K562 (cell line): Measurements from ENCODE around the gene RPL10A. TPM values are rescaled to one million over a fixed set of nuclear protein-coding genes. Genes with fewer than 3 reads are reported as not detected.

Source experiments
- ATAC-seq: fragments of 200-7000 bp; cut with Tn5 transposase; 3 replicates; pipeline ENCODE4 v1.9.1; 2020; ENCODE audit warnings: moderate library complexity
- BruUV-seq: library from RNA; stranded (reverse); fragments of 400-500 nt; replicated peaks from 2 replicates; lab custom pipeline; 2021; lab: Mats Ljungman, UMichigan
- CTCF ChIA-PET: fragments of 300-600 bp; formaldehyde crosslinking; extraction: SDS; loops from one replicate; lab custom pipeline; 2021; ENCODE audit warnings: low intra/inter-chr PET ratio; lab: Yijun Ruan, JAX
- POLR2A ChIA-PET: fragments of 300-600, 350-650 bp; sonication (Branson Sonifier 250); formaldehyde crosslinking; extraction: SDS; loops from one replicate; lab custom pipeline; 2021; ENCODE audit warnings: antibody characterized with exemption, inconsistent platforms; lab: Yijun Ruan, JAX
- DNase-seq, 4 experiments: peaks; one replicate each; pipeline versions ENCODE4 v3.0.0 to v3.0.0-alpha.2; 2011 to 2018; ENCODE audit warnings: low spot score in 3 of 4, mixed read lengths in 3 of 4; ENCODE audit errors: extremely low read depth in 1 of 4
- FAIRE-seq: peaks from 2 replicates; lab custom pipeline; 2011; peaks lifted over from hg19 to GRCh38; lab: Jason Lieb, UNC
- H2AFZ ChIP-seq: 2 replicates; pipeline ENCODE4 v1.6.0; 2011; ENCODE audit warnings: low read depth, low read length, control low read depth, inconsistent platforms
- H3K27ac ChIP-seq: fragments of 200-600 bp; 3 replicates; pipeline ENCODE4 v1.8.0; 2011; ENCODE audit warnings: low read depth, mild to moderate bottlenecking, control low read depth, inconsistent platforms, low read length, moderate library complexity, mixed read lengths; ENCODE audit errors: extremely low read depth
- H3K27me3 ChIP-seq, 2 experiments: fragments of 300-600 bp in 1 of 2; 2 replicates in 1 of 2; 3 replicates in 1 of 2; pipeline versions ENCODE4 v1.6.0 to v1.8.0; 2011; ENCODE audit warnings: inconsistent platforms in 2 of 2, low read length in 2 of 2, mild to moderate bottlenecking in 1 of 2, mixed read lengths in 1 of 2, moderate library complexity in 1 of 2; ENCODE audit not compliant: control insufficient read depth in 2 of 2, insufficient read depth in 2 of 2
- H3K36me3 ChIP-seq: fragments of 300-600 bp; 3 replicates; pipeline ENCODE4 v1.8.0; 2011; ENCODE audit warnings: mild to moderate bottlenecking, low read length, inconsistent platforms; ENCODE audit not compliant: control insufficient read depth, insufficient read depth
- H3K4me1 ChIP-seq, 2 experiments: fragments of 200-600 bp in 1 of 2; replicated peaks in 1 of 2; 2 replicates in 1 of 2; 3 replicates in 1 of 2; pipeline versions ENCODE4 v1.5.1 to v1.8.0; 2011; ENCODE audit warnings: inconsistent platforms in 2 of 2, low read length in 2 of 2, mild to moderate bottlenecking in 1 of 2, mixed read lengths in 1 of 2, moderate library complexity in 1 of 2; ENCODE audit not compliant: control insufficient read depth in 2 of 2, insufficient read depth in 2 of 2
- H3K4me2 ChIP-seq: 2 replicates; pipeline ENCODE4 v1.6.1; 2011; ENCODE audit warnings: low read length, control low read depth, inconsistent platforms, mixed read lengths; ENCODE audit not compliant: insufficient read depth
- H3K4me3 ChIP-seq: fragments of 200-600 bp; sonication (generic), shearing (Covaris generic); 2 replicates; pipeline ENCODE4 v1.5.1; 2016; ENCODE audit warnings: control low read depth, inconsistent platforms
- H3K79me2 ChIP-seq: fragments of 200-600 bp; 3 replicates; pipeline ENCODE4 v1.8.0; 2011; ENCODE audit warnings: low read length, inconsistent platforms; ENCODE audit not compliant: control insufficient read depth, insufficient read depth
- H3K9ac ChIP-seq, 2 experiments: 2 replicates each; pipeline versions ENCODE4 v1.6.0 to v1.6.1; 2011; ENCODE audit warnings: low read depth in 2 of 2, low read length in 2 of 2, control low read depth in 1 of 2, inconsistent platforms in 1 of 2, mild to moderate bottlenecking in 1 of 2, mixed read lengths in 1 of 2; ENCODE audit not compliant: insufficient read depth in 1 of 2
- H3K9me1 ChIP-seq: one replicate; pipeline ENCODE4 v1.6.0; 2011; ENCODE audit warnings: inconsistent platforms, mild to moderate bottlenecking, low read length, moderate library complexity; ENCODE audit not compliant: control insufficient read depth, insufficient read depth
- H3K9me3 ChIP-seq: replicated peaks from 2 replicates; pipeline ENCODE4 v1.5.1; 2011; ENCODE audit warnings: low read depth, low read length, inconsistent platforms; ENCODE audit not compliant: control insufficient read depth, insufficient read depth
- H4K20me1 ChIP-seq: replicated peaks from 2 replicates; pipeline ENCODE4 v1.6.1; 2011; ENCODE audit warnings: low read length, inconsistent platforms, mixed read lengths; ENCODE audit not compliant: control insufficient read depth, insufficient read depth
- BRD4 ChIP-seq: fragments of 200-600 bp; sonication (generic); IDR thresholded peaks from 2 replicates; pipeline ENCODE4 v1.6.1; 2017; ENCODE audit warnings: inconsistent platforms
- CBX5 ChIP-seq: IDR thresholded peaks from 2 replicates; pipeline ENCODE4 v1.6.1; 2014; ENCODE audit warnings: low read depth, borderline replicate concordance
- CC2D1A ChIP-seq: fragments of 450-650 bp; IDR thresholded peaks from 2 replicates; pipeline ENCODE4 v1.6.1; 2017; ENCODE audit warnings: mild to moderate bottlenecking
- CHD1 ChIP-seq: fragments of 200-600 bp; sonication (generic); IDR thresholded peaks from one replicate; pipeline ENCODE4 v1.6.1; 2012; ENCODE audit warnings: mild to moderate bottlenecking, moderate library complexity, low read length, inconsistent platforms
- CHD2 ChIP-seq: IDR thresholded peaks from 2 replicates; pipeline ENCODE4 v1.6.1; 2011; ENCODE audit warnings: low read depth, low read length
- ETS2 ChIP-seq: IDR thresholded peaks from 2 replicates; pipeline ENCODE4 v1.6.1; 2016; ENCODE audit warnings: borderline replicate concordance, missing genetic modification characterization, mild to moderate bottlenecking, moderate library complexity, missing compliant biosample characterization; ENCODE audit not compliant: poor library complexity, severe bottlenecking
- IRF1 ChIP-seq: sonication (generic); formaldehyde crosslinking; IDR thresholded peaks from 2 replicates; pipeline ENCODE4 v1.8.0; 2022; ENCODE audit warnings: missing genetic modification reagents, mild to moderate bottlenecking, borderline replicate concordance
- MCM5 ChIP-seq: fragments of 450-650 bp; IDR thresholded peaks from 2 replicates; pipeline ENCODE4 v1.6.1; 2016; ENCODE audit warnings: low read depth
- OTX1 ChIP-seq: fragments of 450-650 bp; formaldehyde crosslinking; IDR thresholded peaks from 2 replicates; pipeline ENCODE4 v1.4.0; 2022; ENCODE audit warnings: mild to moderate bottlenecking
- RBM15 ChIP-seq: fragments of 200-400 bp; formaldehyde crosslinking; IDR thresholded peaks from 2 replicates; pipeline ENCODE4 v1.6.1; 2018; ENCODE audit warnings: mild to moderate bottlenecking, low read length, moderate library complexity; ENCODE audit not compliant: insufficient read depth
- SAFB ChIP-seq: fragments of 200-400 bp; formaldehyde crosslinking; IDR thresholded peaks from 2 replicates; pipeline ENCODE4 v1.6.1; 2017; ENCODE audit warnings: low read depth, low read length, borderline replicate concordance
- SNAPC5 ChIP-seq: fragments of 250-450 bp; sonication (Bioruptor Pico); IDR thresholded peaks from 2 replicates; pipeline ENCODE4 v1.8.0; 2021; ENCODE audit warnings: moderate library complexity, mild to moderate bottlenecking, inconsistent platforms
- TCFL5 ChIP-seq: fragments of 250-450 bp; sonication (Bioruptor Pico); conservative IDR thresholded peaks from 2 replicates; pipeline ENCODE4 v1.6.1; 2021; ENCODE audit warnings: mild to moderate bottlenecking, moderate library complexity, matching md5 sums
- TEAD4 ChIP-seq, 2 experiments: sonication (generic) in 1 of 2; formaldehyde crosslinking in 1 of 2; IDR thresholded peaks; 2 replicates each; pipeline versions ENCODE4 v1.6.1 to v1.8.0; 2012 to 2022; ENCODE audit warnings: borderline replicate concordance in 1 of 2, inconsistent platforms in 1 of 2, low read length in 1 of 2, mild to moderate bottlenecking in 1 of 2, missing genetic modification reagents in 1 of 2
- ZHX1 ChIP-seq: fragments of 150-350 bp; conservative IDR thresholded peaks from 2 replicates; pipeline ENCODE4 v1.6.1; 2014; ENCODE audit warnings: low read length
- ZNF395 ChIP-seq: fragments of 200-800 bp; sonication (Bioruptor generic); IDR thresholded peaks from 2 replicates; pipeline ENCODE4 v1.6.1; 2017; ENCODE audit warnings: missing genetic modification characterization, missing compliant biosample characterization
- WGBS: fragments of 100-300 bp; shearing (Covaris generic); methylation state at CpG from one replicate; pipeline ENCODE4 v1.1.6; 2016; ENCODE audit warnings: low coverage, mixed read lengths; ENCODE audit not compliant: insufficient coverage; ENCODE audit errors: missing lambda C conversion rate; 5-methylcytosine and 5-hydroxymethylcytosine counted together
- in situ Hi-C: fragments of 300-500 bp; cut with MboI; formaldehyde crosslinking; loops from 4 replicates; pipeline ENCODE4 v1.15.0; 2018; ENCODE audit warnings: inconsistent platforms, mixed read lengths
- intact Hi-C: fragments of 100-400 bp; cut with micrococcal nuclease; formaldehyde crosslinking; loops from 2 replicates; pipeline ENCODE4 v1.14.2; 2022
- polyA plus RNA-seq, 8 experiments: library from polyadenylated mRNA; depleted of rRNA in 4 of 8; stranded (reverse) in 5 of 8; unstranded in 3 of 8; fragments of >200 nt; fragmentation: Nextera tagmentation in 2 of 8; fragmentation: Illumina TruSeq in 1 of 8; extraction: Ambion mirVana in 2 of 8; extraction: Trizol in 1 of 8; gene quantifications; 2 replicates each; pipeline versions ENCODE4 v1.2.1 to v1.2.3, GENCODE V29; 2011 to 2014; ENCODE audit warnings: inconsistent platforms in 1 of 8, missing spikeins in 1 of 8
- total RNA-seq, 7 experiments: library from RNA; depleted of rRNA in 6 of 7; stranded (reverse); fragments of >200 nt in 6 of 7; fragmentation: Illumina TruSeq in 2 of 7; extraction: Trizol in 2 of 7; gene quantifications; 2 replicates each; pipeline versions ENCODE4 v1.2.1 to v1.2.3, GENCODE V29; 2011 to 2021; ENCODE audit warnings: low replicate concordance in 1 of 7

RPL10A gene
- total and polyA plus RNA-seq, 9 of the 15 experiments (the other 6 are each of a cell fraction or from before 2014, with no cell fraction given) = 1,589 to 3,237 (median 2,116) TPM

GRCh38 chr6:35497571-35498421, 29.6 kb downstream of the RPL10A start:
- H3K27me3 ChIP-seq = no peaks in the 10 kb centered on the region
- CTCF ChIA-PET = no interaction called here
- ATAC-seq (peak; percentile 64), DNase-seq (peak; percentile 83 to 86 (median 85)), FAIRE-seq (no peak)
- POLR2A ChIA-PET = interaction anchor here (0.5 to 3.5 kb wide), 13 partner anchors 11 to 424 kb away, joined by 3 to 50 read pairs (median 3); partner anchors contain the start of gene RPL10A
- no peaks in the 10 kb centered on the region for H3K9me3 ChIP-seq
- peak overlapping the region; percentile 69 for H3K4me3 ChIP-seq
- H3K36me3 ChIP-seq = no peaks in the 10 kb centered on the region
- peaks cover 3% of the 10 kb centered on the region for H3K9me1 ChIP-seq
- peaks cover 27 to 47% of the 10 kb centered on the region in 2 experiments; a peak in 4 of 5 replicates for H3K4me1 ChIP-seq
- H3K4me2 ChIP-seq = peak overlapping the region; percentile 79
- H3K27ac ChIP-seq = peak overlapping the region; percentile 95
- H2AFZ ChIP-seq = peak overlapping the region; percentile 84
- in situ Hi-C loops = no loop called here
- BruUV-seq = no TSS peak
- H4K20me1 ChIP-seq = peaks cover 16% of the 10 kb centered on the region; the same call in 1 of the 2 replicates
- H3K9ac ChIP-seq = peak overlapping the region; percentile 93 to 97
- intact Hi-C loops = no loop called here
- peaks cover 33% of the 10 kb centered on the region for H3K79me2 ChIP-seq
- 9% methylated on average over 52 of the region's 77 CpGs for WGBS
- TF ChIP-seq ZNF395 (CRISPR knock-in tag) (peak; percentile 47), MCM5 (no peak), IRF1 (CRISPR knock-in tag) (0 out of 2 replicates have a peak, but pooled peaks have one; percentile 74), CHD1 (peak; percentile 62), TEAD4 (IDR thresholded peaks at IDR 0.05; ENCODE audit: low read length) (no peak), TEAD4 (CRISPR knock-in tag; IDR thresholded peaks at IDR 0.05; ENCODE audit: borderline replicate concordance) (peak; percentile 96), TCFL5 (CRISPR knock-in tag) (no peak), CBX5 (no peak), SNAPC5 (CRISPR knock-in tag) (no peak), CC2D1A (no peak), ETS2 (no peak), RBM15 (no peak), ZHX1 (no peak), CHD2 (no peak), SAFB (peak; percentile 53), OTX1 (CRISPR knock-in tag) (peak; percentile 5; the same call in 1 of the 2 replicates), BRD4 (no peak)
